Fibroblast of lung (primary cell): ENCODE data around the gene SLC35F3. TPM values are rescaled to one million over a fixed set of nuclear protein-coding genes. Genes with fewer than 3 reads are reported as not detected.

Experiments used
- DNase-seq, 2 donors: peaks; one replicate each; pipeline versions ENCODE4 v3.0.0 to v3.0.0-alpha.2; 2010; ENCODE audit warnings: low read depth in 2 of 2
- H2AFZ ChIP-seq: 2 replicates; pipeline ENCODE4 v1.5.1; 2012; ENCODE audit warnings: low read length, control low read depth, inconsistent platforms
- H3K27ac ChIP-seq: 2 replicates; pipeline ENCODE4 v1.5.1; 2011; ENCODE audit warnings: low read length, control low read depth; ENCODE audit not compliant: insufficient read depth
- H3K27me3 ChIP-seq: 2 replicates; pipeline ENCODE4 v1.5.1; 2011; ENCODE audit warnings: mild to moderate bottlenecking, low read length; ENCODE audit not compliant: control insufficient read depth, insufficient read depth
- H3K36me3 ChIP-seq: 2 replicates; pipeline ENCODE4 v1.5.1; 2011; ENCODE audit warnings: low read length; ENCODE audit not compliant: control insufficient read depth, insufficient read depth
- H3K4me1 ChIP-seq: 2 replicates; pipeline ENCODE4 v1.5.1; 2011; ENCODE audit warnings: low read length; ENCODE audit not compliant: control insufficient read depth, insufficient read depth; ENCODE audit errors: extremely low read depth
- H3K4me2 ChIP-seq: 2 replicates; pipeline ENCODE4 v1.5.1; 2011; ENCODE audit warnings: low read length, control low read depth; ENCODE audit not compliant: insufficient read depth; ENCODE audit errors: extremely low read depth
- H3K4me3 ChIP-seq, 4 experiments: fragments of 200-600 bp in 1 of 4; sonication (generic) in 1 of 4; replicated peaks in 1 of 4; 2 replicates each; pipeline ENCODE4 v1.5.1; 2011 to 2016; ENCODE audit warnings: low read length in 4 of 4, low read depth in 3 of 4, mild to moderate bottlenecking in 3 of 4, control low read depth in 2 of 4, inconsistent platforms in 1 of 4, mixed read lengths in 1 of 4; ENCODE audit not compliant: insufficient read depth in 1 of 4; ENCODE audit errors: control extremely low read depth in 1 of 4
- H3K79me2 ChIP-seq: 2 replicates; pipeline ENCODE4 v1.5.1; 2012; ENCODE audit warnings: mild to moderate bottlenecking, low read length, inconsistent platforms; ENCODE audit not compliant: control insufficient read depth, insufficient read depth
- H3K9ac ChIP-seq: 2 replicates; pipeline ENCODE4 v1.5.1; 2011; ENCODE audit warnings: mild to moderate bottlenecking, low read length, control low read depth; ENCODE audit not compliant: insufficient read depth
- H3K9me3 ChIP-seq: 2 replicates; pipeline ENCODE4 v1.5.1; 2012; ENCODE audit warnings: low read depth, low read length; ENCODE audit not compliant: control insufficient read depth, insufficient read depth
- H4K20me1 ChIP-seq: 2 replicates; pipeline ENCODE4 v1.5.1; 2011; ENCODE audit warnings: low read length; ENCODE audit not compliant: control insufficient read depth, insufficient read depth; ENCODE audit errors: extremely low read depth
- CTCF ChIP-seq, 2 donors: IDR thresholded peaks in 1 of 2; conservative IDR thresholded peaks in 1 of 2; 1 replicate in 1 of 2; 2 replicates in 1 of 2; pipeline ENCODE4 v1.5.1; 2011 to 2012; ENCODE audit warnings: low read length in 2 of 2, control low read depth in 1 of 2, inconsistent platforms in 1 of 2, low read depth in 1 of 2, mild to moderate bottlenecking in 1 of 2
- EZH2 ChIP-seq: IDR thresholded peaks from 2 replicates; pipeline ENCODE4 v1.5.1; 2012; ENCODE audit warnings: low read length, control low read depth, mild to moderate bottlenecking; ENCODE audit errors: missing control alignments
- polyA plus RNA-seq, 2 donors: library from polyadenylated mRNA; depleted of rRNA in 1 of 2; stranded (reverse) in 1 of 2; unstranded in 1 of 2; fragments of >200 nt; gene quantifications; 2 replicates each; pipeline ENCODE4 v1.2.1, GENCODE V29; 2011 to 2012; ENCODE audit warnings: missing spikeins in 1 of 2
- total RNA-seq: library from RNA; depleted of rRNA; stranded (reverse); fragments of >200 nt; gene quantifications from 2 replicates; pipeline ENCODE4 v1.2.1, GENCODE V29; 2014

The SLC35F3 gene
- total and polyA plus RNA-seq, 2 donors (not counting 1 experiment from before 2014, with no cell fraction given) = not detected

DNA sequence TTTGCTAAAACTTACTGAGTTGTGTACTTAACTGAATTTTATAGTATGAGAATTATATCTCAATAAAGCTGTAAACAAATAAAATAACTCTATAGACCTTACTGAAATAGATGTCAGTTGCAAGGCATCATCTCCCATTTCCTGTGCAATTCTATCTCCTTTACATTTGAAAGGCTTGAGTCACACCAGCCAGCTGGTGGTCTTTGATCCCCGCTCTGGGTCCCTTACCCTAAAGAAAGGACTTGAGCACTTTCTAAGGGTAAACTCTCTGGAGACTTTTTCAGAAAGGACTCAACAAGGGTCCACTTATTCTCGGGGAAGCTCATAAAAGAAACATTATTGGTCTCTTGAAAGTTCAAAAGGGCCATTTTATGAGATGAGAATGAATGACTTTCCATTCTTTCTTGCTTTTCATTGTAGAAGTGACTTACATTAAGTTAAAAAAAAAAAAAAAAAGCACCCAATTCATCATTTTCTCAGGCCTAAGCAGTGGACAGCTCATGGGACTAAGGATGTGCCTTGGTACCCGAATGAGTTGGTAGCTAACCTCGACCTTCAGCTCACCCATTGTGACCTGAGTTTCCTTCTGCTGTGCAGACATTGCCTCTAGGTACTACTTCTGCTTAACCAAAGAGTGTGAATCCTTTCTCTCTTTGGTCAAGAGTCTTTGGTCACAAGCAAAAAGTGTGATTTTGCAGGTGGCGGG lies 321.8 kb downstream of the SLC35F3 start:
- H4K20me1 ChIP-seq = no peaks in the 10 kb centered on the region
- H3K27ac ChIP-seq = no peak overlapping the region
- no peaks in the 10 kb centered on the region for H3K36me3 ChIP-seq
- H3K9ac ChIP-seq = no peak overlapping the region
- H3K79me2 ChIP-seq = no peaks in the 10 kb centered on the region
- no peaks in the 10 kb centered on the region for H3K4me1 ChIP-seq
- DNase-seq = no peak
- H3K4me3 ChIP-seq = no peak overlapping the region
- H3K27me3 ChIP-seq = peaks cover 2% of the 10 kb centered on the region
- H3K4me2 ChIP-seq = no peak overlapping the region
- H3K9me3 ChIP-seq = no peaks in the 10 kb centered on the region
- H2AFZ ChIP-seq = no peak overlapping the region
- TF ChIP-seq CTCF (conservative IDR thresholded peaks at IDR 0.05 in 1 of 2, IDR thresholded peaks at IDR 0.05 in 1 of 2; ENCODE audit: low read depth in 1 of 2, low read length in 2 of 2) (no peak), EZH2 (no peak)

- Histone ChIP-seq H3K4me1 (no peaks in the 10 kb centered on the region), H3K36me3 (no peaks in the 10 kb centered on the region), H3K27ac (no peak overlapping the region), H3K27me3 (peaks cover 2% of the 10 kb centered on the region), H3K4me3 (no peak overlapping the region), H4K20me1 (no peaks in the 10 kb centered on the region), H3K9ac (no peak overlapping the region), H3K9me3 (no peaks in the 10 kb centered on the region), H3K4me2 (no peak overlapping the region), H3K79me2 (no peaks in the 10 kb centered on the region), H2AFZ (no peak overlapping the region)
- TF ChIP-seq EZH2 (no peak), CTCF (conservative IDR thresholded peaks at IDR 0.05 in 1 of 2, IDR thresholded peaks at IDR 0.05 in 1 of 2; ENCODE audit: low read depth in 1 of 2, low read length in 2 of 2) (no peak)
- DNase-seq = no peak
Observed at GRCh38 chr1:234226819-234227165, 322.3 kb downstream of the SLC35F3 start.

GRCh38 chr1:234229581-234230387 lies 325.3 kb downstream of the SLC35F3 start:
- Histone ChIP-seq H3K9ac (no peak overlapping the region), H3K4me1 (no peaks in the 10 kb centered on the region), H3K79me2 (no peaks in the 10 kb centered on the region), H3K27ac (no peak overlapping the region), H3K4me3 (no peak overlapping the region), H4K20me1 (no peaks in the 10 kb centered on the region), H3K9me3 (no peaks in the 10 kb centered on the region), H3K36me3 (no peaks in the 10 kb centered on the region), H3K4me2 (no peak overlapping the region), H3K27me3 (peaks cover 2% of the 10 kb centered on the region), H2AFZ (no peak overlapping the region)
- TF ChIP-seq EZH2 = no peak
- no peak for DNase-seq
